Lower leg skin (tissue), 4 donors: ENCODE data around the gene ANKRD33B. TPM values are rescaled to one million over a fixed set of nuclear protein-coding genes. Genes with fewer than 3 reads are reported as not detected.

ENCODE experiments used
- DNase-seq, 2 donors: peaks; one replicate each; pipeline ENCODE4 v3.0.0-alpha.2; 2019; ENCODE audit warnings: low spot score in 2 of 2
- H3K4me3 ChIP-seq: fragments of 200-600 bp; sonication (generic); 2 replicates; pipeline ENCODE4 v1.5.1; 2017; ENCODE audit warnings: mild to moderate bottlenecking, low read depth; ENCODE audit not compliant: poor library complexity, severe bottlenecking
- CTCF ChIP-seq, 3 donors: fragments of 450-650 bp; IDR thresholded peaks; one replicate each; pipeline ENCODE4 v1.5.1; 2016; ENCODE audit warnings: antibody characterized with exemption in 3 of 3, mild to moderate bottlenecking in 3 of 3, moderate library complexity in 2 of 3
- POLR2A ChIP-seq, 2 donors: fragments of 450-650 bp; IDR thresholded peaks; one replicate each; pipeline ENCODE4 v1.6.1; 2016 to 2017; ENCODE audit warnings: antibody characterized with exemption in 2 of 2, mild to moderate bottlenecking in 1 of 2, moderate library complexity in 1 of 2
- WGBS, 2 donors: methylation state at CpG; one replicate each; pipeline ENCODE4 v1.1.5; 2018; 5-methylcytosine and 5-hydroxymethylcytosine counted together
- intact Hi-C: fragments of 100-400 bp; cut with DNase I; formaldehyde crosslinking; loops from one replicate; pipeline ENCODE4 v1.15.0; 2023; ENCODE audit warnings: low total_unique reads
- total RNA-seq, 4 donors: library from RNA; depleted of rRNA; stranded (reverse); fragments of >200 nt; gene quantifications; one replicate each; pipeline ENCODE4 v1.1.0, GENCODE V29; 2016

The ANKRD33B gene
- total RNA-seq, 4 donors from 2014 or later: 12.6 to 35.4 (median 17.6) TPM

GRCh38 chr5:10534561-10535530, 29.0 kb upstream of the ANKRD33B start:
- intact Hi-C loops: no loop called here
- no peak overlapping the region for H3K4me3 ChIP-seq
- no peak for DNase-seq
- TF ChIP-seq POLR2A (IDR thresholded peaks at IDR 0.05) (no peak), CTCF (IDR thresholded peaks at IDR 0.05) (no peak)
- 70 to 77% methylated on average over 23 of the region's 23 CpGs for whole genome bisulfite sequencing, 2 donors

- intact Hi-C loops: no loop called here
- TF ChIP-seq POLR2A (IDR thresholded peaks at IDR 0.05): no peak
- TF ChIP-seq CTCF (IDR thresholded peaks at IDR 0.05): no peak
Measured at GRCh38 chr5:10536511-10536910, 27.4 kb upstream of the ANKRD33B start.

GRCh38 chr5:10536931-10537579, 26.8 kb upstream of the ANKRD33B start:
- DNase-seq: no peak
- no peak overlapping the region for H3K4me3 ChIP-seq
- no peak for TF ChIP-seq POLR2A (IDR thresholded peaks at IDR 0.05)
- TF ChIP-seq CTCF (IDR thresholded peaks at IDR 0.05): no peak
- intact Hi-C loops: no loop called here
- 21 to 24% methylated on average over 13 of the region's 13 CpGs for WGBS, 2 donors

More at GRCh38 chr5:10536511-10536910, 27.4 kb upstream of the ANKRD33B start:
- H3K4me3 ChIP-seq: no peak overlapping the region
- no peak for DNase-seq
- WGBS, 2 donors: 46 to 49% methylated on average over 3 of the region's 3 CpGs

GRCh38 chr5:10537624-10538023, 26.2 kb upstream of the ANKRD33B start:
- 52 to 56% methylated on average over 4 of the region's 4 CpGs for WGBS, 2 donors
- no peak for TF ChIP-seq POLR2A (IDR thresholded peaks at IDR 0.05)
- TF ChIP-seq CTCF (IDR thresholded peaks at IDR 0.05): no peak
- intact Hi-C loops: no loop called here
- DNase-seq: no peak
- no peak overlapping the region for H3K4me3 ChIP-seq

DNA sequence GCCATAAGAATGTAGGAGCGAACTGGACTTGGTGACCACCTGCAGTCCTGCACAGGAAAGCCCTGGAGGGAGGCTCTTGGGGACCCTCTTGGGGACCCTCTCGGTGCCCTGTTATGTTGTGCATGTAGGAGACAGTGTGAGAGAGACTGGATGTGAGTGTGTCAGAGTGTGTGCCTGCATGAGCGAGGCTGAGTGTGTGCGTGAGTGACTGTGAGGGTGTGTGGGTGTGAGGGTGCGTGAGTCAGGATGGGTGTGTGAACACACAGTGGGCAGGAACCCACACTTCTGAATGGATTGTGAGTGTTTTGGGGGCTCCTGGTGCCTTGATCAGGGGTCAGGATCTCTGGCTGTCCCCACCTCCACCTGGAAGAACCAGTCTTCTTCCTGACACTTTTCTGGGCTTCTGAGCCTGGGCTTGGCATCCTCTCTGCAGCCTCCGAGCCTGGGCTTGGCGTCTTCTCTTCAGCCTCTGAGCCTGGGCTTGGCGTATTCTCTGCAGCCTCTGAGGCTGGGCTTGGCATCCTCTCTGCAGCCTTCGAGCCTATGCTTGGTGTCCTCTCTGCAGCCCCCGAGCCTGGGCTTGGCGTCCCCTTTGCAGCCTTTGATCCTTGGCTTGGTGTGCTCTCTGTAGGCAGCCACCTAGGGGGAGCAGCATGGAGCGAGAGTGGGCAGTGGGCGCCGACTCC, 25.6 kb upstream of the ANKRD33B start:
- TF ChIP-seq CTCF (IDR thresholded peaks at IDR 0.05): no peak
- TF ChIP-seq POLR2A (IDR thresholded peaks at IDR 0.05): no peak
- WGBS, 2 donors: 41 to 43% methylated on average over 14 of the region's 14 CpGs
- intact Hi-C loops: no loop called here

More for the DNA sequence above, 25.6 kb upstream of the ANKRD33B start:
- H3K4me3 ChIP-seq: no peak overlapping the region
- DNase-seq: no peak
